IPS-NIHi7 (cell line): ENCODE measurements around the gene ARHGAP35.
A peak's percentile ranks its signal among the peaks of the same experiment; 100 is the strongest.
"Not testable (repeated sequence)": the region's sequence is repeated elsewhere in the genome, so short reads cannot be mapped to it uniquely, and the experiment has no call there.

Experiments used
- DNase-seq: peaks from one replicate; pipeline ENCODE4 v3.0.0; 2012; ENCODE audit warnings: mixed read lengths; ENCODE audit errors: extremely low spot score

Gene ARHGAP35

DNA sequence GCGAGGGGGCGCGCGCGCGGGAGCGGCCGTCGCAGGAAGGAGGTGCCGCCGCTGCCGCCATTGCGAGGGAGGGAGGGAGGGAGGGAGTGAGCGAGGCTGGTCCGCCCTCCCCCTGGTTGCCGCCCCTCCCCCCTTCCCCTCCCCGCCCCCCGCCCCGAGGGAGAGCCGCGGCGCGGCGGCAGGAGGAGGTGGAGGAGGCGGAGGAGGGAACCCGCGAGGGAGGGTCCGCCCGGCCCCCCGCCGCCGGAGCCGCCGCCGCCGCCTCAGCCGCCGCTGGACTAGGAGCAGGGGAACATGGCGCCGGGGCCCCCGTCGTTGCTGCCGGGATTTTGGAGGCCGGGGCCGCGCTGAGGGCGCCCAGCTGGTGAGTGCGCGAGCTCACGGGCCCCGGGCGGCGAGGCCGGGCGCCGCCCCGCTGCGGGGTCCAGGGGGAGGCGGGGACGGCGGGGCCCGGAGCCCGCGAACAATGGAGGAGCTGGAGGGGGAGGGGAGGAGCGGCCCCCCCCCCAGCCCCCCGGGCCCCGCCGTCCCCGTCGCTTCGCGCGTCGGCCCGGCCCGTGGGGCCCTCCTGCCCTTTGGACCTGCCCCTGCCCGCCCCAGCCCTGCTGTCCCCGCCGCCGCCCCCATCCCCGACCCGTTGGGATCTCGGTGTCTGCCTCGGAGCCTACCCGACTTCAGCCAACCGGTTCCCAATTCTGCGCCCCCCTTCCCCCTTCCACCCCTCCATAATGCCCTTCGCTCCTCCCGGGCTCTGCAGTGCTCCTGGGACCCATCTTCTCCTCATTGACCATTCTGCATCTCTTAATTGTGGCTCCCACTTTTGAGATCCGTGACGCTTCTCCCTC, at the start of gene ARHGAP35:
TSS of gene ARHGAP35 (plus strand) at position 152 of the 845 bp plus-strand sequence. CDS start 57,679 bp downstream, outside the sequence.
- peak; percentile 75 for DNase-seq

DNA sequence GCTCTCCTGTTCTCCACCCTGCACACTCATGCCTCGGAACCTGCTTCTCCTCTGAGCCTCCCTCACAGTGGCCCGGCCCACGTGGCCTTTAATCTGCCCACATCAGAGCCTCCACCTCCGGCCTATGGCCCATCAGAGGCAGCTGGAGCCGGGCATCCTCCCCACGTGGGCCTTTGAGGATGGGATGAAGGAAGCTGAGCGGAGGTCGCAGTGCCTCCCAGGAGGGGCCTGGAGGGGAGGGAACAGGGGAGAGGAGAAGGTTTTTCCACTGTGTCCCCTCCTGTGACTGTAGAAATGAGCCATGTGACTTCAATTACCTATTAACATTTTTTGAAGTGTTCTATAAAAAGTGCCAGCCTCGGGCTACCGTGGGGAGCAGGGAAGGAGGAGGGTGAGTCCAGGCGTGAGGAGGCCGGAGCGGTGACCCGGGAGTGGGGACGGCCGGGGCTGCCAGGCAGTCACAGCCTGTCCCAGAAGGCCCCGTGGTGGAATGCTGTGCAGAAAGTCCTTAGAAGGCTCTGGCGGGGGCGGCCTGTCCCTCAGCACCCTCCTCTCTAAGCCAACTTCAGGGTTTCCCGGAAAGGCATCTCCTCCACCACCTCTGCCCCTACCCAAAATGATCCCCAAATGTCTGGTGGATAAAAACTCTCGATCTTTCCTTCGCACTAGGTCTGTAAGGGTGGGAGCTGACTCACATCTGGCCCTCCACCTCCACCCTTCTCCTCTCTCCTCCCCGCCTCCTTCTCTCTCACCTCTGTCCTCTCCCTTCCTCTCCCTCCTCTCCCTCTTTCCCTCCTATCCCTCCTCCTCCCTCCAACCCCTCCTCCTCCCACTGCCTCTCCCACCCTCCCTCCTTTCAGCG, 47.6 kb upstream of the ARHGAP35 start:
- DNase-seq, result no peak

DNA sequence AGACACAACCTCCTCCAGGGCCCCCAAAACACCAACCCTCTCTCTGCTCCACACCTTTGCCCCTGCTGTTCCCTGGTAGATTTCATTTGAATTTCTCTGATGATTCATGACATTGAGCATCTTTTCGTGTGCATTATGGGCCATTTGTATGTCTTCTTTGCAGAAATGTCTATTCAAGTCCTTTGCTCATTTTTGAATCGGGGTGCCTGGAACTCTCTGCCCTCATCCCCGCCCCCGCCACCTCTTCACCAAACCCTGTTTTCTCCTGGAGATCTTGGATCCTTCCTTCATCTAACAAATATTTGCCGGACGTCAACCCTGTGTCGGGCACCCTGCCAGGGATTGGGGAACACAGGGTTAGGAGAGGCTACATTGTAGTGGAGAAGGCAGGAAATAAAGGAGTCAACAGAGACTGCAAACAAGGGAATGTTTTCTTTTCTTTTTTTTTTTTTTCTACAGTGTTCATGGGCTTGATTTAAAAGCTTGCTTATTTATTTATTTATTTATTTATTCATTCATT, 46.9 kb upstream of the ARHGAP35 start:
- no peak for DNase-seq

DNA sequence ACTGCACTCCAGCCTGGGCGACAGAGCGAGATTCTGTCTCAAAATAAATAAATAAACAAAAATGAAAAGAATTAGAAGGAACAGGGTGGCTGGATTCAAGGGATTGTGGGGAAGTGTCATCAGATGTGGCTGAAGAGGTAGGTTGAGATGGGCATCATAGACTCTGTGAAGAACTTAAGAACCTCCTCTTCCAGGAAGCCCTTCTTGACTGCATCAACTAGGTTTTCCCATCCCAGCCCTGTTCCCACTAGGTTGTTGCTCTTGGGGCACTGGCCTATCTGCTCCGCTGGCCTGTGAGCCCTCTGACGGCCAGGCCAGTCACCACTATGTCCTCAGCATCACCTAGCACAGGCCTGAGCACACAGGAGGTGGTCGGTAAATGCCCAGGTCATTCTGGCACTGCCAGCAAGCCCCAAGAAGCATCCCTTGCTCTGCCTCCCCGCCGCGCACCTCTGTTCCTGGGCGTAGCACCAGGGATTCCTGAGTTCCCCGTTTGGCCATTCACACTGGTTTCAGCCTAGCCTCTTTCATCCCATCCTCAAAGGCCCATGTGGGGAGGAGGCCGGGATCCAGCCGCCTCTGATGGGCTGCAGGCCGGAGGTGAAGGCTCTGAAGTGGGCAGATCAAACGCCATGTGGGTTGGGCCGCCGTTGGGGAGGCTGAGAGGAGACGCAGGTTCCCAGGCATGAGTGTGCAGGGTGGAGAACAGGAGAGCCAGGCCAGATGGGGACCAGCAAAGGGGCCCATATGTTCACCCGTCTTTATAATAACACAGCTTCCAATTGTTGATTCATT, 44.8 kb upstream of the ARHGAP35 start:
- DNase-seq, result no peak

DNA sequence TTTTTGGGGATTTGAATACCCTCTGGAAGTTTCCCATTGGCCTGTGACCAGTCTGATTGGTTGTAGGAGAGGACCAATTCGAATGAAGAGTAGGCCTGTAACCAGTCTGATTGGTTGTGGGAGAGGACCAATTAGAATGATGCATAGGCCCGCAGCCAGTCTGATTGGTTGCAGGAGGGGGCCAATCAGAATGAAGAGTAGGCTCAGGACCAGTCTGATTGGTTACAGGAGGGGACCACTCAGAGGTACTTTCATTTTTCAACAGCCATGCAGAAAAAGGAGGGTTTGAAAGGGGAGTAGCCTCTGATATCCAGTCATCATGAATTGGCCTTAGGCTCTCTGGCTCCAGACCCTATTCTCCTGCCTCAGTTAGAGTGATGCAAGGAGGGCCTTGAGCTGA, 42.0 kb upstream of the ARHGAP35 start:
- DNase-seq, result no peak

DNA sequence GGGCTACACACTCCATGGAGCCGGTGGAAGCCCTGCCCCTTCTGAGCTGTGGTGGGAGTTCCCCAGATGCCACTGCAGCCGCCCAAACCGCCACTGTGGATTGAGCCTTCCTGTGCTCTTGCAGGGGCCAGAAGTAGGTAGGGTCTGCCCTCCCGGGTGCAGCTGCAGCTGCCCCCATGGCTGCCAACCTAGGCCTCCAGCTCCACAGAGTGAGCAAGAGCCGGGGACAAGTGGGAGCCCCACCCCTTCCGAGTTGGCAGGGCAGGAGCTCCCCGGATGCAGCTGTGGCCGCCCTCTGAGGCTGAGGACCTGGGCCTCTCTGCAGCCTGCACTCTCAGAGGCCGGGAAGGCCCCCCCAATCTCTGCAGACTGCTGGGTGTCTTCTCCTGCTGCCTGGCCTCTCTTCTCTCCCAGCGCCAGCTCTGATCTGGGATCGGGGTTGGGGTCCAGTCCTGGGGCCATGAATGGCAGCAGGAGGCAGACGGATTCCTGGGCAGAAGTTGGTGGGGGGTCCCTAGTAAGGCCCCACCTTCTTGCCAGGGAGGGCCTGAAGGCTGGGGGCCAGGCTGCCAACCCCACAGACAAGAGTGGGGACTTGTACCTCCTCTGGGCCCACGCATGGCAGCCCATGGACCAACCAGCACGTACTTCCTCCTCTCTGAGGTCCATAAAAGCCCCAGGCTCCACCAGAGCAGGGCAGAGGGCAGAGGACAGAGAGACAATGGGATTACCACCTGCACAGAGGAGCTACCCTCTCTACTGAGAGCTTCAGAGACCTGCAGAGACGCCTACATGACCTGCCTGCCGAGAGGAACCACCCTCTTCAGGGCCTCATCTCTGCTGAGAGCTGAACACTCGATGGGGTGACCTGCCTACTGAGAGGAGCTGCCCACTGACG, 39.0 kb upstream of the ARHGAP35 start:
- no peak for DNase-seq

DNA sequence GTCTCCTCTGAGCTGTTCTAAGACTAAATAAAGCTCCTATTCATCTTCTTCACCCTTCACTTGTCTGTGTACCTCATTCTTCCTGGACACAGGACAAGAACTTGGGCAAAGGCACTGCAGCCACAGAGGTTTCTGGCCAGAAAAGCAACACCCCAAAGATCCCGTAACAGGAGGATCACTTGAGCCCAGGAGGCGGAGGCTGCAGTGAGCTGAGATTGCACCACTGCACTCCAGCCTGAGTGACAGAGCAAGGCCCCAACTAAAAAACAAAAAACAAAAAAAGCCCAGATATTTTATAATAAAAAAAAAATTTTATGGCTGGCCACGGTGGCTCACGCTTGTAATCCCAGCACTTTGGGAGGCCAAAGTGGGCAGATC, 38.4 kb upstream of the ARHGAP35 start:
- DNase-seq, result not testable (repeated sequence)

DNA sequence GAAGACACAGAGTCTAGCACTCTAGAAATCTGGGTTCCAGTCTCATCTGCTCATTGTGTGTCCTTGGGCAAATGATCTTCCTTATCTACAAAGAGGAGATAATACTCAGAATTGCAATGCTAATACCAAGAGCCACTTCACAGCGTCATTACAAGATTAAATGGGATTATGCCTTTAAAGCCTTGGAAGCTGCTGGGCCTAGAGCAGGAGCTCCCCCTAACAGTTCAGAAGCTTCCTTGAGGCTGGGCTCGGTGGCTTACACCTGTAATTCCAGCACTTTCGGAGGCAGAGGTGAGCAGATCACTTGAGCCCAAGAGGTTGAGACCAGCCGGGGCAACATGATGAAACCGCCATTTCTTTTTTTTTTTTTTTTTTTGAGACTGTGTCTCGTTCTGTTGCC, 37.7 kb upstream of the ARHGAP35 start:
- DNase-seq, result no peak

DNA sequence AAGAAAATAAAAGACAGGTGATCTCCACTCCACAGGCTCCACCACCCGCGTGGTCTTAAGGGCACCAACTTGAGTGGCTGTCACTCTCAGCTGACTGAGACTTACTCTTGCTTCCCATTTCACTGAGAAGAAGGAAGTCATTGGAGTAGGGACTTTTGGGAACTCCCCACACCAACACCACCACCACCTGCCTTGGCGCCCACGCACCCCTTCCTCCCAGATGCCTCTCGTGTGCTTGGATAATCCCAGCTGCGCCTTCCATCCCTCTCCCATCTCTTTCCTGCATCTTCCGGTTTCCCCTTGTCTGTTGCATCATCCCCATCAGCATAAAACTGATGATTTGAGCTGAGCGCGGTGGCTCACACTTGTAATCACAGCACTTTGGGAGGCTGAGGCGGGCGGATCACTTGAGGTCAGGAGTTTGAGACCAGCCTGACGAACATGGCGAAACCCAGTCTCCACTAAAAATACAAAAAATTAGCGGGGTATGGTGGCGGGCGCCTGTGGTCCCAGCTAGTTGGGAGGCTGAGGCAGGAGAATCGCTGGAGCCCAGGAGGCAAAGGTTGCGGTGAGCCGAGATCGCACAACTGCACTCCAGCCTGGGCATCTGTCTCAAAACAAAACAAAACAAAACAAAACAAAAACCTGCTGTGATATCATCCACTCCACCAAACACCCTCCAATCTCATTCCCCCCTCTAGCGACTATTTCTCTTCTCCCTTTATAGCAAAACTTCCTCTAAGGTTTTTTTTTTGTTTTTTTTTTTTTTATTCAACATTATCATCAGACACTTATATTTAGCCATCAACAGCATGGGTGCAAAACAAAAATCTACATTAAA, 35.7 kb upstream of the ARHGAP35 start:
- DNase-seq, result no peak

DNA sequence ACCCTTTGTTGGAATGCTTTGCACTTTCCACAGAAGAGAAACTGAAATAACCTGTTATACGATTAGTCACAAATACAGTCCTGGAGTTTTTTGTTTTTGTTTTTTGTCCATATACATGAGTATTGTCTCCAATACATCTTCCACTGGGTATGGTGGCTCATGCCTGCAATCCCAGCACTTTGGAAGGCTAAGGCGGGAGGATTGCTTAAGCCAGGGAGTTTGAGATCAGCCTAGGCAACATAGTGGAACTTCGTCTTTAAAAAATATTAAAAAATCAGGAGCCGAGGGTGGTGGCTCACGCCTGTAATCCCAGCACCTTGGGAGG, 35.1 kb upstream of the ARHGAP35 start:
- DNase-seq, result no peak

DNA sequence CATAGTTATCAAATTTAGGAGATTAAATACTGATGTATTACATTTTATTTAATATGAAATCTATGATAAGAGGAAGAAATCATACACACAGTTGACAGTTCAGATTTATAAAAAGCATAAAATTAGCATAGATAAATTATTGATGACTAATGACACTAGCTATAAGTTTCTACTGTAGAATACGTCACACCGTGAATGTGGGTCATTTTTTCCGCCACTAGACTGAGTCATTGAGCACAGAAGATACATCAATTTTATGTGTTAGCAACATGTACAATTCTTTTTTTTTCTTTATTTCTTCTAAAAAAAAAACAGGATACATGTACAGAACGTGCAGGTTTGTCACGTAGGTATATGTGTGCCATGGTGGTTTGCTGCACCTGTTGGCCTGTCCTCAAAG, 32.3 kb upstream of the ARHGAP35 start:
- no peak for DNase-seq

DNA sequence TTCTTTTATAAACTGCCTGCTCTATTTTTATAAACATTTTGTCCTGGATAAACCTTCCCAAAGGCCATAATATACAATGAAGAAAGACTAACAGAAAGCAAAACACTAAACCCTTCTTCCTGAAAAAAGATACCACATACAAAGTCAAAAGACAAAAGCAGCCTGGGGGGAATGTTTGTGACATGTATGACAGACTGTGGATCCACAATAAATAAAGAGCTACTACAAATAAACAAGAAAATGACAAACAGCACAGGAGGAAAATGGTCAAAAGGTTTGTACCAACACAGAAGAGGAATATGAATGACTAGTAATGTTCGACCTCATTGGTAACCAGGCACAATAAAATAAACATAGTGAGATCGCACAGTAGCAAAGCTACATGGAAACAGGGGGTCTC, 29.9 kb upstream of the ARHGAP35 start:
- DNase-seq, result no peak

DNA sequence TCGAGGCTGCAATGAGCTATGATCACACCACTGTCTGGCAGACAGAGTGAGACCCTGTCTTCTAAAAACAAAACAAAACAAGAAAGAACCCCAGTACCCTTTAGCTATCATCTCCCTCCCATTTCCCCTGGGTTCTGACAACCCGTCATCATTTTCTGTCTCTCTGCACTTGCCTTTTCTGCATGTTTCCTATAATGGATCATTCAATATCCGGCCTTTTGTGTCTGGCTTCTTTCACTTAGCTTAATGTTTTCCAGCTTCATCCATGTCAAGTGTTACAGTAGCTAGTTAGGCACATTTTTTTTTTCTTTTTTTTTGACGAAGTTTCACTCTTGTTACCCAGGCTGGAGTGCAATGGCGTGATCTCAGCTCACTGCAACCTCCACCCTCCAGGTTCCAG, 26.7 kb upstream of the ARHGAP35 start:
- DNase-seq, result no peak

DNA sequence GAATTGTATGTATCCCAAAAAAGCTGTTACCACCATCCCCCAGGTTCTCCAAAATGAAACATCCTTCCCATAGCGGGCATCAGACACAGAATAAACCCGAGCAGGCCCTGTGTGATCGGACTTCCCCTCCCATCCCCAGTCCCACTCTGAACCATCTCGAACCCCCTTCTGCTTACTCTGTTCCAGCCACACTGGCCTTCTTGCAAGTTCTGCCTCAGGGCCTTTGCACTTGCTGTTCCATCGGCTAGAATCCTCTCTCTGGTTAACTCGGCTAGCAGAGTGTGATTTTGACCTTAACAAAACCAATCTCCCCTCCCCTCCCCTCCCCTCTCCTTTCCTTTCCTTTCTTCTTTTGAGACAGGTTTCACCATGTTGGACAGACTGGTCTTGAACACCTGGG, 25.8 kb upstream of the ARHGAP35 start:
- no peak for DNase-seq

DNA sequence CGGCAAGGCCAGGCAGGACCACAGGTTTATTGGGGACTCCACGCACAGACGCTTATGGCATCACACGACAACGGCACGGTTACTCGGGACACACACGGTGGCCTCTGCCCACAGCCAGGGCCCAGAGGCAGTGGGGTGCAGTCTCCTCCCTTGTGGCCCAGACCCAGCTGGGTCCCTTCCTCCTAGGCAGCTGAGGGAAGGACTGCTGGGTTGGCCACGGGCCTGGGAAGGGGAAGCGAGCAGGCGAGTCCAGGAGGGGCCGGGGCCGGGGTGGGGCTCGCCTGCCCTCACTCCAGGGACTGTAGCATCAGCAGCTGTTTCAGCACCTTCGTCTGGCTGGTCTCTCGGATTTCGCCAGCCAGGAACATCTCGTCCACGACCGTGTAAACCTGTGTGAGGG, 22.6 kb upstream of the ARHGAP35 start:
- no peak for DNase-seq

DNA sequence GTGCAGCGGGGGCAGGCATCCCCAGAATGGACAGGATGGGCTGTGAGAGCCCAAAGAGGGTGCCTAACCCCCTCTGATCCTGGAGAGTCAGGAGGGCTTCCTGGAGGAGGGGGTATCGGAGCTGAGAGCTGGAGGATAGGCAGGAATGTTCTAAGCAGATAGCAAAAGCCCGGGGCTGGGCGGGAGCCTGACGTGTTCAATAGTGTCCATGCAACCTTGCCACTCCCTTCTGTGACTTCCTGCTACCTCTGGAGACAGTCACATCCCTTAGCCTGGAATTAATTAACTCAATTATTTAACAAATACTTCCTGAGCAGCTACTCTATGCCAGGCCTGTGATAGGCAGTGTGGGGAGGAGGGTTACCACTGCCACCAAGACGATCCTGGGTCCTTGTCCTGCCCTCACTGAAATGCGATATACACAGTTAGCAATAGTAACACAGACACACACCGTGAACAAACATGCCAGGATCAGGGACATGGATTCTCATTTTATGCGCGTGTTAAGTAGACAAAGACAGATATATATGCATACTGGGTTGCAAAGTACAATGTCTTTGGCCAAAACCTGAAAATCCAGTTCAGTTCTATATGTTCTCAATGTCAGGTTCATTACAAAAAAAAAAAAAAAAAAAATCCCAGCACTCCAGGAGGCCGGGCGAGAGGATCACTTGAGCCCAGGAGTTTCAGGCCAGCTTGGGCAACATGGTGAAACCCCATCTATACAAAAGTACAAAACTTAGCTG, 20.9 kb upstream of the ARHGAP35 start:
- no peak for DNase-seq

DNA sequence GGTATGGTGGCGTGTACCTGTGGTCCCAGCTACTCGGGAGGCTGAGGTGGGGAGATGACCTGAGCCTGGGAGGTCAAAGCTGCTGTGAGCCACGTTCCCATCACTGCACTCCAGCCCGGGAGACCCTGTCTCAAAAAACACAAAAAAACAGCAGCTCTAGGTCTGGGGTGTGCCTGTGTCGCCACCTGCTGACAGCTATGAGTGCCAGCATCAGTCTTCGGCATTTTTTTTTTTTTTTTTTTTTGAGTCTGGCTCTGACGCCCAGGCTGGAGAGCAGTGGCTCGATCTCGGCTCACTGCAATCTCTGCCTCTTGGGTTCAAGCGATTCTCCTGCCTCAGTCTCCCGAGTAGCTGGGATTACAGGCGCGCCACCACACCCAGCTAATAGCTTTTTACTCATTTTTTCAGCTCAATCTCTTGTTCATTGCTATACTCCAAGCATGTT, 20.3 kb upstream of the ARHGAP35 start:
- DNase-seq, result peak; percentile 73

DNA sequence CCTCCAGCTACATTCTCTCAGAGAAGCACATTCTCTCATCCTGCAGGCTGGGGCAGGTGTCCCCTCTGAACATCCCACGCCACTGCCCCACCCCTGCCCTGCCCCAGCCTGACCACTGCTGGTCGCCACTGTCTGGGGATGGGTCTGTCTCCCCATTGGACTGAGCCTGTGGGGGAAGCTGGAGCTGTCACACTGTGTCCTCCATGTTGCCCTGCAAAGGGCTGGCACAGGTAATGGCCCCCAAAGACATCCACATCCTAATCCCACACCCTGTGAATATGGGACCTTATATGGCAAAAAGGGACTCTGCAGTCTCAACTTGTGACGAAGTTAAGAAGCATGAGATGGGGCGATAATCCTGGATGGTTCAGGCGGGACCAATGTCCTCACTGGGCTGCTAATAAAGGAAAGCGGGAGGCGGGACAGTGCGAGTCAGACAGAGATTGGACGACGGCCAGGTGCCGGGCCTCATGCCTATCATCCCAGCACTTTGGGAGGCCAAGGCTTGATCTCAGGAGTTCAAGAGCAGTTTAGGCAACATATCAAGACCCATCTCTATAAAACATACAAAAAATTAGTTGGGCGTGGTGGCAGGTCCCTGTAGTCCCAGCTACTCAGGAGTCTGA, 19.2 kb upstream of the ARHGAP35 start:
- no peak for DNase-seq

DNA sequence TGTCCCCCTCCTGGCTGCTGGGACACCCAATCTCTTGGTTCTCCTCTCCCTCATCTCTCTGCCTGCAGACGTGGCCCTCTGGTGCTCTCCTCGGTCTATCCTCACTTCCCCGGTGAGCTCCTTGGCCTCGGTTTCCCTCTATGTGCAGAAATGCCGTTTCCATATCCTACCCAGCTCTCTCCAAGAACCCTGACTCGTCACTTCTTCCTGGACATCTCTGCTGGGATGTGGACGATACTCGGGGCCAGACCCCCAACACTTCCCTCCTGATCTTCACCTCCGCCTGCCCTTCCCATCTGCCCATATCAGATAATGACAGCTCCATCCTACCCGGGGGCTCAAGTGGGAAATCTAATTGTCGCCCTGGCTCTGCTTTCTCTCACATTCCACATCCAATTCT, 18.0 kb upstream of the ARHGAP35 start:
- DNase-seq, result no peak
